Measurements from ENCODE around the gene B3GNT7. TPM values are rescaled to one million over a fixed set of nuclear protein-coding genes. Genes with fewer than 3 reads are reported as not detected.

B3GNT7 gene
- polyA plus RNA-seq, 1 donor (not counting 4 experiments of a cell fraction or from before 2014, with no cell fraction given): not detected

GRCh38 chr2:231380991-231381847 lies 14.3 kb upstream of the B3GNT7 start:
- H3K27me3 ChIP-seq (ENCODE audit: control insufficient read depth, extremely low read depth, insufficient read depth, low read length): no peaks in the 10 kb centered on the region
- no peaks in the 10 kb centered on the region for H3K9me1 ChIP-seq (ENCODE audit: control insufficient read depth, extremely low read depth, insufficient read depth, low read length)
- H3K4me2 ChIP-seq (ENCODE audit: control insufficient read depth, extremely low read depth, insufficient read depth, low read depth, low read length): no peak overlapping the region
- dilution Hi-C loops (cut with MboI; ENCODE audit: extremely low pct_ligation_motif_present, low sequenced_read_pairs): no loop called here
- no peaks in the 10 kb centered on the region for H3K79me2 ChIP-seq (ENCODE audit: control insufficient read depth, insufficient read depth, low read length)
- DNase-seq (ENCODE audit: low read depth, low spot score) (no peak), FAIRE-seq (no peak)
- no peak for TF ChIP-seq CTCF (optimal IDR thresholded peaks at IDR 0.05 in 1 of 3, IDR thresholded peaks at IDR 0.05 in 1 of 3, conservative IDR thresholded peaks at IDR 0.05 in 1 of 3; ENCODE audit: extremely low read depth in 1 of 3, insufficient read depth in 2 of 3, low read length in 3 of 3)
- no peak overlapping the region for H3K4me3 ChIP-seq (ENCODE audit: control insufficient read depth in 2 of 3, extremely low read depth in 1 of 3, insufficient read depth in 2 of 3, low read depth in 1 of 3, low read length in 3 of 3)
- no peaks in the 10 kb centered on the region for H4K20me1 ChIP-seq (ENCODE audit: control insufficient read depth, extremely low read depth, insufficient read depth, low read length)
- H2AFZ ChIP-seq (ENCODE audit: control insufficient read depth, low read length): no peak overlapping the region
- H3K36me3 ChIP-seq (ENCODE audit: control insufficient read depth in 2 of 2, extremely low read depth in 1 of 2, insufficient read depth in 2 of 2, low read length in 2 of 2): no peaks in the 10 kb centered on the region
- peaks cover 6% of the 10 kb centered on the region for H3K4me1 ChIP-seq (ENCODE audit: control insufficient read depth, extremely low read depth, insufficient read depth, low read length)
- H3K27ac ChIP-seq (ENCODE audit: control insufficient read depth, insufficient read depth, low read length): no peak overlapping the region
- H3K9me3 ChIP-seq (ENCODE audit: control insufficient read depth, low read depth, low read length): peaks cover 8% of the 10 kb centered on the region
- no peak overlapping the region for H3K9ac ChIP-seq (ENCODE audit: control insufficient read depth, extremely low read depth, insufficient read depth, low read length)

GRCh38 chr2:231382116-231382515 lies 13.4 kb upstream of the B3GNT7 start:
- Histone ChIP-seq H3K79me2 (ENCODE audit: control insufficient read depth, insufficient read depth, low read length) (no peaks in the 10 kb centered on the region), H3K4me1 (ENCODE audit: control insufficient read depth, extremely low read depth, insufficient read depth, low read length) (peaks cover 6% of the 10 kb centered on the region), H3K27ac (ENCODE audit: control insufficient read depth, insufficient read depth, low read length) (no peak overlapping the region), H3K9me1 (ENCODE audit: control insufficient read depth, extremely low read depth, insufficient read depth, low read length) (no peaks in the 10 kb centered on the region), H3K4me3 (ENCODE audit: control insufficient read depth in 2 of 3, extremely low read depth in 1 of 3, insufficient read depth in 2 of 3, low read depth in 1 of 3, low read length in 3 of 3) (no peak overlapping the region), H3K4me2 (ENCODE audit: control insufficient read depth, extremely low read depth, insufficient read depth, low read depth, low read length) (no peak overlapping the region), H4K20me1 (ENCODE audit: control insufficient read depth, extremely low read depth, insufficient read depth, low read length) (no peaks in the 10 kb centered on the region), H3K9me3 (ENCODE audit: control insufficient read depth, low read depth, low read length) (peaks cover 8% of the 10 kb centered on the region), H3K36me3 (ENCODE audit: control insufficient read depth in 2 of 2, extremely low read depth in 1 of 2, insufficient read depth in 2 of 2, low read length in 2 of 2) (no peaks in the 10 kb centered on the region), H3K9ac (ENCODE audit: control insufficient read depth, extremely low read depth, insufficient read depth, low read length) (no peak overlapping the region), H2AFZ (ENCODE audit: control insufficient read depth, low read length) (no peak overlapping the region), H3K27me3 (ENCODE audit: control insufficient read depth, extremely low read depth, insufficient read depth, low read length) (no peaks in the 10 kb centered on the region)
- dilution Hi-C loops (cut with MboI; ENCODE audit: extremely low pct_ligation_motif_present, low sequenced_read_pairs): no loop called here
- FAIRE-seq (no peak), DNase-seq (ENCODE audit: low read depth, low spot score) (no peak)
- no peak for TF ChIP-seq EZH2 (IDR thresholded peaks at IDR 0.05; ENCODE audit: low read length)
- no peak for TF ChIP-seq CTCF (optimal IDR thresholded peaks at IDR 0.05 in 1 of 3, IDR thresholded peaks at IDR 0.05 in 1 of 3, conservative IDR thresholded peaks at IDR 0.05 in 1 of 3; ENCODE audit: extremely low read depth in 1 of 3, insufficient read depth in 2 of 3, low read length in 3 of 3)

Data from keratinocyte (primary cell).